Measurements from ENCODE around the gene ADGRV1.
A peak's percentile ranks its signal among the peaks of the same experiment; 100 is the strongest.
"Not testable (repeated sequence)": the region's sequence is repeated elsewhere in the genome, so short reads cannot be mapped to it uniquely, and the experiment has no call there.

Gene ADGRV1

DNA sequence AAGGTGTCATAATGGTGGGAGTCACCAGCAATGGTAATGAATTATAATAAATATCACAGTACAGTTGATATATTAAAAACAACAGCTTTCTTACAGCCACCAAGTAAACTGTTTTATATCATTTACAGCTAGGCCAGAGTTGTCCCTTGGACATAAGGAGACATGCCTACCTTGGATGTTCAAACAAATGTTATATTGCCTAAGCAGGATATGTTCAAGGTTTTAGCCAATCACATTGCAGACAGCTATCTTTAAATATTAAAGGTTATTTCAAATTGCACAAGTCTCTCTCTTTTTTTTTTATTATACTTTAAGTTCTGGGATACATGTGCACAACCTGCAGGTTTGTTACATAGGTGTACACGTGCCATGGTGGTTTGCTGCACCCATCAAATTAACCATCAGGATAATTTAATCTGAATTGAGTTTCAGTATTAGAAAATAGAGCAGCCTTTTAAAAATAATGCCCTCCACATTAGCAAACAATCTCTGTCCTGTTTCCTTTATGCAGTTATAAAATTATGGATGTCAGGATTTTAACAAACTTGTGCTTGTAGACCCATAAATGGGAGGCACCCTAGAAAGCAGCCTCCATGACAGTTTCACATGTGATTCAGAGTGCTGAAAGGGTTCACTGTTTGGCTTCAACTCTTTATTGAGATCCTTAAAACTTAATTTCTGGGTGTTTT is 483.8 kb downstream of the ADGRV1 start:
- no peak for DNase-seq

DNA sequence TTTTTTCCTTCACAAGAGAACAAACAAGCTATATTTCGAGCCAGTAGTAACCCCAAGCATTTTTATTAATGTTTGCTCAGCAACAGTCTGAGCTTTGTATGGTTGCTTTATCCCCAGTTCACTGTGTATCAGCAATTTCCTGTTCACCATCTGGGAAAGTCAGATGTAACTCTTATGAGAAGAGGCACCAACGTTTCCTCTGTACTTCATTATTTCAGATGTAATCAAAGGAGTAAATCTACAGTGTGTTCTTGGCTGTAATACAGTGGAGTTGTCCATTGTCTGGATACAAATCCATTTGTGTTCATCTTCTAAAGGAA is 484.3 kb downstream of the ADGRV1 start:
- peak; percentile 17 for DNase-seq

DNA sequence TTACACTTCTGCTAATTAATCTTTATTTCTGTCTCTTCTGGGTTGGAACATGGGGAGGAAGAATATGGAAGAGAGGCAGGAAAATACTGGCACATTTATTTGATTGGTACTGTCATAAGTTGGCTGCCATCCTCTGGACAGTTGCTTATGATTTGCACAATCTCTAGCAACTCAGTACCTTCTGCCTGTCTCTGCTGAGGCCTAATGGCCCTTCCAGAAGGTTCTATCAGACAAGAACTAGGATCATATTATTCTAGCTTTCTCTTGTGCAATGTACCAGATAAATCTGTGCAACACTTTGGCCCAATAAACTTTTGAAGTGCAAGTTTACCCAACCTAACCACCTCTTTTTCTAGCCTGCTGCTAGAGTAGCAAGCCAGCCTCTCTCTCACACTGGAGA is 489.5 kb downstream of the ADGRV1 start:
- DNase-seq: no peak

DNA sequence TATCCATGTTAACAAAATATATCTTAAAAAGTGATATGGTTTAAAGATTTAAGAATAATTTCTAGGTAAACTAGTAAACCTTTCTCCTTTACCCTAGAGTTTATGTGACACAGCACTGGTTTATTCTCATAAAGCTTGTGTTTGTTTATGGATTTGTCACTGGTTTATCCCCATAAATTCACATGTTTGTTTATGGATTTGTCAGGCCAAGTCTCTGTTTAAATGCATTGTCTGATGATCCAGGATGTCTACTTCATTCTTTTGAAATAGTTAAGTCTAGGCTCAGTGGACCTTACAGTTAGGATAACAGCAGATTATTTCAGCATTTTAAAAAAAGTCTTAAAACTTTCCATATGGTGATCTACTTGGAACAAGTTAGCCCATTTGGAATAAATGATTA is 490.5 kb downstream of the ADGRV1 start:
- no peak for DNase-seq

DNA sequence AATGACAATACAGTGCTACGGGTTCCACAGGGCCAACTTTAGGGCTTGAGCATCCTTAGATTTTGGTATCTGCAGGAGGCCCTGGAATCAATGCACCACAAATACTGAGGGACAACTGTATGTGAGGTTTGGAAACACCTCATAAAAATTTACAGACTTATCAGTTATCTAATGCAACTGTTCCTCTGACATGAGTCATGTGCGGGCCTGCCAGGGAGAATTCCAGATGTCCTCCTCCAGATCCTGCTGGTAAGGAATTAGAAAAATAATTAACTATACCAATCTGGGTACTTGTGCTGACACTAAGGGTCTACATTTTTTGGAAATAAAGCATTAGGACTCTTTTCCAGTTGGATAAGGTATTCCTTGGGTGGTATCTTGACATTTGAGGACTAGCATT is 491.2 kb downstream of the ADGRV1 start:
- no peak for DNase-seq

DNA sequence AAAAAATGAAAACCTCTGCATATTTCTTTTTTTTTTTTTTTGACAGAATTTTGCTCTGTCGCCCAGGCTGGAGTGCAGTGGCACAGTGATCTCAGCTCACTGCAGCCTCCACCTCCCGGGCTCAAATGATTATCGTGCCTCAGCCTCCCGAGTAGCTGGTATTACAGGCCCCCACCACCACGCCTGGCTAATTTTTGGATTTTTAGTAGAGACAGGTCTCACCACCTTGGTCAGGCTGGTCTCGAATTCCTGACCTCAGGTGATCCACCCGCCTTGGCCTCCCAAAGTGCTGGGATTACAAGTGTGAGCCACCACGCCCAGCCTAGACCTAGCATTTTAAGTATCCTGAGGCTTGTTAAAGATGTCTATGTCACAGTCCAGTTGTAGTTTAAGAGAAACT is 493.8 kb downstream of the ADGRV1 start:
- not testable (repeated sequence) for DNase-seq

DNA sequence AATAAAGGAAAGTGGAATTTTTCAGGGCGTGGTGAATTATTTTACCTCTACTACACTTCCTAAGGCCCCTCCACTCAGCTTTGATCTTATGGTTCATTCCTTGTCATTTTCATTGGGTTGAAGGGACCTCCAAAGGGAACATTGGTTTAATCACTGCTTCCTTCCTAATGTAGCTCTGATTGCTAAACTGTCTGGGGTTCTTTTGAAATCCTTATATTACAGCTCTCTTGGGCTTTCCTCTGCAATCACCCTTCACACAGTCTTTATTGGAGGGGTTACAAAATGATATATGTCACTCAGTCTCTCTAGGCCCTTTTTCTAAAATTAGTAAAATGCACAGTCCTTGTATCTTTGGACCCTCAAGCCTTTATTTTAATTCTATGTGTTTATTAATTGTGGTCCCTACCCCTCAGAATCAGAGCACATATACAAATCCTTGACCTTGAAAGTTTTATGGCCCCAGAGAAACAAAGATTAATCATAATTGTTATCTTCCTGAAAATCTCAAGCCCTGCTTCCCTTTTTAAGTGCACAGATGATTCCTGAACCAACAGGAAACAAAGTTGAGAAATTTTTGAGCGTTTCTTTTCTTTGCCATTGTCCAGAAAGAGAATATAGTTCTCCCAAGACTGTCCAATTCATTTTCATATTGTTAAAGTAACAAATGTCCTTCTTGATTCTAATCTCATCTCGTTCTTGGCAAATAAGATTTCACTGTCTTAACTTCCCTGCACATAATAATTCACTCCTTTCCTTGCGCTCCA is 494.6 kb downstream of the ADGRV1 start:
- peak; percentile 20 for DNase-seq

DNA sequence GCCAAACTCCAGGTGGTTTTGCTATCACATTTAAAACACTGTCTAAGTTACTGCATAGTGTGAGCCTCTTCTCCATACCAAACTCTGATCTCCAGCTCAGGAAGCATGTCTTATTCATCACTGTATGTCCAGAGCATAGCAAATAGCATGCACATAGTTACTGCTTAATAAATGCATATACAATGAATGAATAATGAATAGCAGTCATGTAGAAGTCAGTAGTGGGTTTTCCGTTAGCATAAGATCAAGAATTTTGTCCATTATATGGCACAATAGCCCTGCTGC is 495.1 kb downstream of the ADGRV1 start:
- no peak for DNase-seq

DNA sequence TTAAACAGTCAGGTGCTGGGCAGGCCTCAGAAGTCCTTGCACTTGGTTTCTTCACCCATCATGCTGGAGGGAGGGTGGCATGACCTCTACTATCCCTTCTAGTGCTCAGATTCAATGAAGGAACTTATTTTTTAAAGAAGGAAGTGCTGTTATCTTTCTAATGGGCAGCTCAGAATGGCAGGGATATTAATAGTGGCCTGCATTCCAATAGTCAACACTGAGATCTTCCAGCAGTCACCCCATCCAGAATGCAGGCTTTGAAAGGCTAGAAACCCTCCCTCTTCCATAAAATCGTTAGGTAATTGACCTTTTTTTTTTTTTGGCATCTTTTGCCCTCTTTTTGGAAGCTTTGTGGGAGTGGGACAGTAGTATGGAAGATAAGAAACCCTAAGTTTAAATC is 499.6 kb downstream of the ADGRV1 start:
- DNase-seq: no peak

DNA sequence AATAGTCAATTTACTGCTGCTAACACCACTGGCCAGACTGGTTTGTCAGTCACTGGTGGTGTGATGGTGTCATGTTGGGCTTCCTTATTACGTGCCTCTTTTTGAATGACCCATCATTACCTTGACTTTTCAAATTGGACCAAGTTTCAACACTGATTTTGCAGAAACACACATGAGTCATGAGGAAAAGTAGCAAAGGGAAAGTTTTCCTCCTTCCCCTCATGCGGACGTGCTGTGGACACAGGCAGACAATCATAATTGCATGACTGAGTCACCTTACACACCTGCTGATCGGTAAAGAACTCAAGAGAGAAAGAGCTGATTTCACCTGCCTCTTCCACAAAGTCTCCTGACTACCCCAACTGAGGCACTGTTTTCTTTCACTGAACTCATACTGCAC is 500.0 kb downstream of the ADGRV1 start:
- no peak for DNase-seq

DNA sequence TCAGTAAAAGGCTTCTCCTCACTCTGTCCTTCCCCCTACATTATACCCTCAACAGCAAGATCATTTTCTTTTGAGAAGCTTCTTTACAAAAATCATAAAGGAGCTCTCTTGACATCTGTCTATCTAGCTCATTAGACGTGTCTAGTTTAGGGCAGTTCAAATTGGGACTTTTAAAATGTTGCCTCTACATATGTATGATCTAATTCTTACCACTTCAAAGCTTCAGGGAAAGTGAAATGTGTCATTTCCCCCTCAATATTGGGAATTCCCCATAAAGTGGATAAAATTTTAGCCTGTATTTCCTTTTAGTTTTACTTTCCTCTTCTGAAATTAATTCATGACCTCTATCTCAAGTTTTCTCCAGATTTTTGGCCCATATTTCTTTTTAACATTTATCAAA is 500.8 kb downstream of the ADGRV1 start:
- DNase-seq: no peak

DNA sequence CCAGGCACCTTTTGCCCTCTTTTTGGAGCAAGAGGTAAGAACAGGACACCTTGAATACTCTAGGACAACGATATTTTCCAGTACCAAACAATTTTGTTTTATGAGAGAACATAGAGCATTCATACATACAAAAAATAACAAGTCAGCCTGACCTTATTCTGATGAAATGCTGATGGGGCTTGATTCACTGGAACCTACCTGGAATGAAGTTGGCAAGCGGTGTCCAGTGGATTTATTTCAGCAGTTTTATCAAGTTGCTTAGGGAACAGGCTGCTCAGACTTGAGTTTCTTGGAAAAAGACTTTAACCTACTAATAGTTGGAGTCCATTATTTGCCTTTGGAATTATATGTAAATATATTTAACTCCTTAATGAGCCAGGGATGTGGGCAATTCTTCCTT is 502.5 kb downstream of the ADGRV1 start:
- no peak for DNase-seq

DNA sequence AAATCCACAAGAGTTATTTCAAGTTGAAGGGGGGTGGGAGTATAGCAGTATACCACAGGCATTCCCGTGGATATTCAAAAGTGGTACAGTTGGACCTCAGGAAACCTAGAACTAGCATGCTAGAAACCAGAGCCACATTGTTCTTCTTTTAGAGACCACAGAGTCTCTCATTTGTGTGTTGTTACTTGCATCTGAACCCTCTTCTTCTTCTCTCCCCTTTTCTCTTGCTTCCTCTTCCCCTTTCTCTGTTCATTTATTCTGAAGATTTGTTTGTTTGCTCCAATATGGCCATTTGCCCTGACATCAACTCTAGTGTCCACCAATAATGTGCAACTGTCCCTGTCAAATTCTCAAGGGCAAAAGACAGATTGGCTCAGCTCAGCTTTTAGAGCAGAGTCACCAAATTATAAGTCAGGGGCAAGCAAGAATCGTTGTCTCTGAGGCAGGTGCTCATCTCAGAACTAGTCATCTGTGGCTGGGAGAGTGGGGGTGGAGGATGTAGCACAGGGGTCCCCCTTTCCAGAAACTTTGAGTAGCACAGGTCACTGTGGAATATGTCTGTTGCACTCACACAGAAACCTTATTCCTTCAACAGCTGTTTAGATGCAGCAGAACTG is 503.5 kb downstream of the ADGRV1 start:
- DNase-seq: no peak

DNA sequence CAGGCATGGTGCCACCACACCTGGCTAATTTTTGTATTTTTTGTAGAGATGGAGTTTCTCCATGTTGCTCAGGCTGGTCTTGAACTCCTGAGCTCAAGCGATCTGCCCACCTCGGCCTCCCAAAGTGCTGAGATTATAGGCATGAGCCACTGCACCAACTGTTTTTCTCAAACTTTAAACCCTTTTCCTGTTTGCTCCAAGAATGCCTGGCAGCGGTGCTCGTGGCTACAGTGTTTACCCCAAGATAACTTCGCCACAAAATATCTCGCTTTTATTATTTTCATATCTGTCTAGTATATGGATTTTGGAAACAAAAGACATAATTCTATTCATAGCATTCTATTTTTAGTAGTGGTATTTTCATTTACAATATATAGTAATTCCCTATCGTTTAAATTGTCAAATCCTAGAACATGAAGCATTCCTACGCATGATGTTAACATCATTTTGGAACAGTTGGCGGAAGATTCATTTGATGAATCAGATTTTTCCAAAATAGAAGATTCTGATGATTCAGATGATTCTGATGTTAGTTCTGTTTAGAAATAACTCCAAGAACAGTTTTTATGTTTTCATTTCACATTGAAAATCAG is 504.6 kb downstream of the ADGRV1 start:
- not testable (repeated sequence) for DNase-seq

DNA sequence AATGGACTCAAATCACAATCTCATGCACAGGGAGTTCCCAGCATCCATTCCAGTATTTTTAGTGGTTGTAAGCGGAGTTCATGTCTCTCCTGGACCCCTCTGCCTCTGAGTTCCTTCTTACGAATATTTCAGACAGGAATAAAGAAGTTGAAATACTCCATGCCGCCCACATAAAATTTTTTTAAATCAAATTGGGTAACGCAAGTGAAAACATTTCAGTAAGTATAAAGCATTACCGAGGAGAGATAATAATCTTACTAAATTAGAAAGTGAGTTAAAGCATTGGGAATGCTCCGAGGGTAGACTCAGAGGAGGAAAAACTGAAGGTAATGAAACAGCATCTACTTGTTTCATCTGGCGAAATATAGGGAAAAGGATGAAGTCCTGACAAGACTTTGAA is 506.9 kb downstream of the ADGRV1 start:
- DNase-seq: no peak

DNA sequence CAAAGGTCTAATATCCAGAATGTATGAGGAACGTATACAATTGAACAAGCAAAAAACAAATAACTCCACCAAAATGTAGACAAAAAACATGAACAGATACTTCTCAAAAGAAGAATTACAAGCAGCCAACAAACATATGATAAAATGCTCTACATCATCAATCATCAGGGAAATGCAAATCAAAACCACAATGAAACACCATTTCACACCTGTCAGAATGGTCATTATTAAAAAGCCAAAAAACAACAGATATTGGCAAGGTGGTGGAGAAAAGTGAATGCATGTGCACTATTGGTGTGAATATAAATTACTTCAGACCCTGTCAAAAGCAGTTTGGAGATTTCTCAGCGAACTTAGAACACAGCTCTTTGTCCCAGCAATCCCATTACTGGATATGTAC is 510.8 kb downstream of the ADGRV1 start:
- DNase-seq: no peak

DNA sequence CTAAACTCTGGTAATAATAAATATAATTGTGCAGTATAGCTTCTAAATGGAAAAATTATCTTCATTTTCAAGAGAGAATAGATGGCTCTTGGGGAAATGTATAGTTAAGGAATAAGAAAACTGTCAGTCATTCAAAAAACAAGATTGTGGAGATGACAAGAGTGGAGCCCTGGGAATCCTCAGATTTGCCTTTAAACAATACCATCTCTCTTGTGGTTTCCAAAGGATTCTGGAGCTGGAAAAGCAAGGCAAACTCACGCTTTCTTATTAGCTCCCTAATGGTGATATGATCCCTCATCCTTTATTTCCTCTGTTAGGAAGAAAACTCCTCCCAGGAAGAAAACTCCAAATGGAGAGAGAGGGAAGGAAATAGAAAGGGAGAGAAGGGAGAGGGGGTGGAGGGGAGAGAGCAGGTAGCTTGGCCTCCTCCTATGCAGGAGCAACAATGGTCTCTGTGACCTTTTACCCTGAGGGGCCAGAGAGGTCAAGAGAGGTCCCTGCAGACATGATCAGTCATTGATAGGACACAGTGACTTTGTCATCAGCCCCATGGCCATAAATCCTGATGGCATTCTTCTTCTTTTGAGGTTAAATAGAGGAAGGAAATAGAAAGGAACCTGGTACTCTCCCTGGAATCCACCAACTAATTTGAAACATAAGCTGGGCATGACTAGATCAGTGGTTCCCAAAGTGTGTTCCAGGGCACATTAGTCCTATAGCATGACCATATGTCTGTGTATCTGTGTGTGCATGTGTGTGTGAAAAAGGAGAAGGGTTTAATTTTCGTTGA is 512.4 kb downstream of the ADGRV1 start:
- no peak for DNase-seq

DNA sequence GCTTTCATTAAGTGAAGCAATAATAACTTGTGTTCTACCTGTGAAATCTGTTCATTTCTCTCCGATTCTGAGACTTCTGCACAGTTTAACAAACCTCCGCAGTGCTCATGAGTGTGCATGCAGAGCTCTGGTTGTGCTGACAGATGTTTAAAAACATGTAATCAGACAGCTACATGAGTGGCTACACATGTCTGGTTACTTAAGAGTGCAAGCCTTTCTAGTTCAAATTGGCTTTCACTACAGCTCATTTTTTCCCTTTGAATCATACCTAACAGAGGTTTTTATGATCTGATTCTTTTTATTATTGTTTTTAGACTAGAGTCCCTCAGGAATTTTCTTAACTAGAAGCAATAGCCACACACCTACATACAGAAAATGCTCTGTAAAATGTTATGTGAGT is 514.3 kb downstream of the ADGRV1 start:
- no peak for DNase-seq

DNA sequence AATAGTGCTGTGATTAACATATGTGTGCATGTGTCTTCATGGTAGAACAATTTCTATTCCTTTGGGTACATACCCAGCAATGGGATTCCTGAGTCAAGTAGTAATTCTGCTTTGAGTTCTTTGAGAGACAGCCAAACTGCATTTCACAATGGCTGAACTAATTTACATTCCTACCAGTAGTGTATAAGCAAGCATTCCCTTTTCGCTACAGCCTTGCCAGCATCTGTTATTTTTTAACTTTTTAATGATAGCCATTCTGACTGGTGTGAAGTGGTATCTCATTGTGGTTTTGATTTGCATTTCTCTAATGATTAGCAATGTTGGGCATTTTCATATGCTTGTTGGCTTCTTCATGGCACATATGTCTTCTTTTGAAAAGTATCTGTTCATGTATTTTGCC is 516.0 kb downstream of the ADGRV1 start:
- DNase-seq: no peak

DNA sequence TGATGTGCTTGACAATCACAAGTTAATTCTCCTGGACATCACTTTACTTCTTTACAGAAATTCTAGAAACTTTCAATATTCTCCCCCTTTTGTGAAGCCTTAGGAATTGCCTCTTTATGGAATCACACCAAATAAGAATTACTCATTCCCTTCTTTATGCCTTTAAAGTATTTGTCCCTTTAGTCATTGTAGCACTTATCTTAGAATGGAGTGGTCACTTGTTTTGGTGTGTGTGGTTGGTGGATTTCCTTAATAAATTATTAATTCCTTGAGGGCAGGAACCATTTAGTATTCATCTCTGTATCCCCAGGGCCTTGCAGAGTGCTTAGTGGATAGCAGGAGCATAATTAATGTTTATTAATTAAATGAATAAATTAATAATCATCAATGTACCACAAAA is 517.5 kb downstream of the ADGRV1 start:
- DNase-seq: no peak

DNA sequence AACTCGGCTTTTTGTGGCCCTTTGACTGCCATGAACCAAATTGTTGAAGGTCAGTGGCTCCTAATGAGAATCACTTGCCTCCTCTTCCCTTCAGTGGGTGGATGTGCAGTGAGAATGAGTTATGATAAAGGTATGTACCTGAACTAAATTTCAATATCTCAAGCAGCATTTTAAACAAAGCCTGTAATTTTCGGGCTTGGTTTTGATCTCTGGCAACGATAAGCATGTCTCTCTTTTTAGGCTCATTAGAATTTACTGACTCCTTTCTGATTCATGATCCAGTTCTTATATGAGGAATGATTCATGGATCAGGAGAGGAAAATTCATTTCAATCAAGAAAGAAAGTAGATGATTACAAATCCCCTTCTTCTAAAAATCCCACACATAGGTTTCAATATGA is 519.0 kb downstream of the ADGRV1 start:
- no peak for DNase-seq

DNA sequence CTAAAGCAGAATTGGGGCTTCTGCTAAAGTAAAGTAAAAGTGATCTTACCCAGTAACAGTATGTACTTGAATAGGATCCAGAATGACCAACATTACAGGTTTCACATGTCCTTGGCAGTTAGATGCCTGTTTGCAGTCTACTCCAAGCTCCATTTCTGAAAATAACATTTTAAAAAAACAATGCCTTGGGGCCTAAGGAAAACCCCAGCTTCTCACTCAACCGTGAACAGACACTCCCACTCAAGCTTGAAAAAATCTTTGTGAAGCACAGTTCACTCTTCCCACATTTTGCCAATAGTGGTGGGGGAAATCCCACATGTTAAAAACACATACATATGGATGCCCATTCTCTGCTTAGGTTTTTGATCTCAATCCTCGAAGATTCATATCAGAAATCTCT is 520.4 kb downstream of the ADGRV1 start:
- DNase-seq: no peak

DNA sequence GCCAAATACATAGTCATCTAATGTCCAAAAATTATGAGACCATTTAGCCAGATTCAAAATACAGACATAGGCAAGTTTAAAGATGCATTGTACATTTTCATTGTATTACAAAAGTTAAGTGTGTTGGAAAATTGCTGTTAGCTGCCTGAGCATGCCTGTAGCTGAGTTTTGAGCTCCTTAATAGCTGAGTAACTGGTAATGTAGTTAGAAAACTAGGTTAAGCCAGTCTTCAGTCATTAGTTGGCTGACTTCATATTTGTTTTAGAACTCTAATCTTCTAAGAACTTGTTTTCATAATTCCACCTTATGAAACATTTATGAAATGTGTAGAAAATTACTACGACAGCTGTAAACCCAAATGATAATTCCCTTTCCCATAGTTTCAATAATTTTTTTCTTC is 531.2 kb downstream of the ADGRV1 start:
- no peak for DNase-seq

DNA sequence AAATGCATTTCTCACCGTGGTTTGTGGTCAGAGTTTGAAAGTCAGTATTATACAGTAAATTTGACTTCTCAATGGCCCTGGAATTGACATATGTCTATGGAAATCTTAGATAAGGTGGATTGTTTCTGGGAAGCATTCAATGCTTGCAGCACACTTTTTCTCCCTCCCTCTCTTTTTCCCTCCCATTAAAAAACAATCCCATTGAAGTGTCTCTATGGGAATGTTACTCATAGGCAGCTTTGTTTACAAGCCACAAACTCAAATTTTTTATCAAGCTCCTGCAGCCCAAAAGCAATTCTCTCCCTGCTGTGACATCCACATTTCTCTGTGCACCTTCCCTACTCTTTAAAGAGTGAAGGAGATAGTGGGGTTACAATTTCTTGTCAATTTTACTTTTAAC is 532.4 kb downstream of the ADGRV1 start:
- no peak for DNase-seq

Data from hematopoietic multipotent progenitor cell treated with erythropoietin and hydrocortisone succinate and interleukin-3 and kit ligand, for 6 days (in vitro differentiated cells).